ENCODE results near the gene AK1. TPM values are rescaled to one million over a fixed set of nuclear protein-coding genes. Genes with fewer than 3 reads are reported as not detected.

AK1 gene
- total and polyA plus RNA-seq, 2 of the 8 experiments (the other 6 are each of a cell fraction or from before 2014, with no cell fraction given), result 37.9 to 39.2 TPM

GRCh38 chr9:127856094-127856728 lies 21.3 kb downstream of the AK1 start (continued):
- TF ChIP-seq HDAC6 (IDR thresholded peaks at IDR 0.05; ENCODE audit: low read depth, low read length), result no peak
- TF ChIP-seq EP300 (IDR thresholded peaks at IDR 0.05; ENCODE audit: borderline replicate concordance in 1 of 2, low read depth in 2 of 2, low read length in 2 of 2), result no peak
- no peak for TF ChIP-seq CBX8 (IDR thresholded peaks at IDR 0.05; ENCODE audit: borderline replicate concordance, low read depth, low read length)
- TF ChIP-seq, protein P1, sequence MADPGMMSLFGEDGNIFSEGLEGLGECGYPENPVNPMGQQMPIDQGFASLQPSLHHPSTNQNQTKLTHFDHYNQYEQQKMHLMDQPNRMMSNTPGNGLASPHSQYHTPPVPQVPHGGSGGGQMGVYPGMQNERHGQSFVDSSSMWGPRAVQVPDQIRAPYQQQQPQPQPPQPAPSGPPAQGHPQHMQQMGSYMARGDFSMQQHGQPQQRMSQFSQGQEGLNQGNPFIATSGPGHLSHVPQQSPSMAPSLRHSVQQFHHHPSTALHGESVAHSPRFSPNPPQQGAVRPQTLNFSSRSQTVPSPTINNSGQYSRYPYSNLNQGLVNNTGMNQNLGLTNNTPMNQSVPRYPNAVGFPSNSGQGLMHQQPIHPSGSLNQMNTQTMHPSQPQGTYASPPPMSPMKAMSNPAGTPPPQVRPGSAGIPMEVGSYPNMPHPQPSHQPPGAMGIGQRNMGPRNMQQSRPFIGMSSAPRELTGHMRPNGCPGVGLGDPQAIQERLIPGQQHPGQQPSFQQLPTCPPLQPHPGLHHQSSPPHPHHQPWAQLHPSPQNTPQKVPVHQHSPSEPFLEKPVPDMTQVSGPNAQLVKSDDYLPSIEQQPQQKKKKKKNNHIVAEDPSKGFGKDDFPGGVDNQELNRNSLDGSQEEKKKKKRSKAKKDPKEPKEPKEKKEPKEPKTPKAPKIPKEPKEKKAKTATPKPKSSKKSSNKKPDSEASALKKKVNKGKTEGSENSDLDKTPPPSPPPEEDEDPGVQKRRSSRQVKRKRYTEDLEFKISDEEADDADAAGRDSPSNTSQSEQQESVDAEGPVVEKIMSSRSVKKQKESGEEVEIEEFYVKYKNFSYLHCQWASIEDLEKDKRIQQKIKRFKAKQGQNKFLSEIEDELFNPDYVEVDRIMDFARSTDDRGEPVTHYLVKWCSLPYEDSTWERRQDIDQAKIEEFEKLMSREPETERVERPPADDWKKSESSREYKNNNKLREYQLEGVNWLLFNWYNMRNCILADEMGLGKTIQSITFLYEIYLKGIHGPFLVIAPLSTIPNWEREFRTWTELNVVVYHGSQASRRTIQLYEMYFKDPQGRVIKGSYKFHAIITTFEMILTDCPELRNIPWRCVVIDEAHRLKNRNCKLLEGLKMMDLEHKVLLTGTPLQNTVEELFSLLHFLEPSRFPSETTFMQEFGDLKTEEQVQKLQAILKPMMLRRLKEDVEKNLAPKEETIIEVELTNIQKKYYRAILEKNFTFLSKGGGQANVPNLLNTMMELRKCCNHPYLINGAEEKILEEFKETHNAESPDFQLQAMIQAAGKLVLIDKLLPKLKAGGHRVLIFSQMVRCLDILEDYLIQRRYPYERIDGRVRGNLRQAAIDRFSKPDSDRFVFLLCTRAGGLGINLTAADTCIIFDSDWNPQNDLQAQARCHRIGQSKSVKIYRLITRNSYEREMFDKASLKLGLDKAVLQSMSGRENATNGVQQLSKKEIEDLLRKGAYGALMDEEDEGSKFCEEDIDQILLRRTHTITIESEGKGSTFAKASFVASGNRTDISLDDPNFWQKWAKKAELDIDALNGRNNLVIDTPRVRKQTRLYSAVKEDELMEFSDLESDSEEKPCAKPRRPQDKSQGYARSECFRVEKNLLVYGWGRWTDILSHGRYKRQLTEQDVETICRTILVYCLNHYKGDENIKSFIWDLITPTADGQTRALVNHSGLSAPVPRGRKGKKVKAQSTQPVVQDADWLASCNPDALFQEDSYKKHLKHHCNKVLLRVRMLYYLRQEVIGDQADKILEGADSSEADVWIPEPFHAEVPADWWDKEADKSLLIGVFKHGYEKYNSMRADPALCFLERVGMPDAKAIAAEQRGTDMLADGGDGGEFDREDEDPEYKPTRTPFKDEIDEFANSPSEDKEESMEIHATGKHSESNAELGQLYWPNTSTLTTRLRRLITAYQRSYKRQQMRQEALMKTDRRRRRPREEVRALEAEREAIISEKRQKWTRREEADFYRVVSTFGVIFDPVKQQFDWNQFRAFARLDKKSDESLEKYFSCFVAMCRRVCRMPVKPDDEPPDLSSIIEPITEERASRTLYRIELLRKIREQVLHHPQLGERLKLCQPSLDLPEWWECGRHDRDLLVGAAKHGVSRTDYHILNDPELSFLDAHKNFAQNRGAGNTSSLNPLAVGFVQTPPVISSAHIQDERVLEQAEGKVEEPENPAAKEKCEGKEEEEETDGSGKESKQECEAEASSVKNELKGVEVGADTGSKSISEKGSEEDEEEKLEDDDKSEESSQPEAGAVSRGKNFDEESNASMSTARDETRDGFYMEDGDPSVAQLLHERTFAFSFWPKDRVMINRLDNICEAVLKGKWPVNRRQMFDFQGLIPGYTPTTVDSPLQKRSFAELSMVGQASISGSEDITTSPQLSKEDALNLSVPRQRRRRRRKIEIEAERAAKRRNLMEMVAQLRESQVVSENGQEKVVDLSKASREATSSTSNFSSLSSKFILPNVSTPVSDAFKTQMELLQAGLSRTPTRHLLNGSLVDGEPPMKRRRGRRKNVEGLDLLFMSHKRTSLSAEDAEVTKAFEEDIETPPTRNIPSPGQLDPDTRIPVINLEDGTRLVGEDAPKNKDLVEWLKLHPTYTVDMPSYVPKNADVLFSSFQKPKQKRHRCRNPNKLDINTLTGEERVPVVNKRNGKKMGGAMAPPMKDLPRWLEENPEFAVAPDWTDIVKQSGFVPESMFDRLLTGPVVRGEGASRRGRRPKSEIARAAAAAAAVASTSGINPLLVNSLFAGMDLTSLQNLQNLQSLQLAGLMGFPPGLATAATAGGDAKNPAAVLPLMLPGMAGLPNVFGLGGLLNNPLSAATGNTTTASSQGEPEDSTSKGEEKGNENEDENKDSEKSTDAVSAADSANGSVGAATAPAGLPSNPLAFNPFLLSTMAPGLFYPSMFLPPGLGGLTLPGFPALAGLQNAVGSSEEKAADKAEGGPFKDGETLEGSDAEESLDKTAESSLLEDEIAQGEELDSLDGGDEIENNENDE (IDR thresholded peaks at IDR 0.05; ENCODE audit: insufficient replicate concordance, low read length), result no peak
- no peak for TF ChIP-seq ATF3 (IDR thresholded peaks at IDR 0.05; ENCODE audit: insufficient read depth, low read depth, low read length)
- no peak for TF ChIP-seq SAP30 (IDR thresholded peaks at IDR 0.05; ENCODE audit: insufficient read depth, insufficient replicate concordance, low read length)

All from H1 (cell line).